NB4 (cell line): ENCODE measurements around the gene SLC9A6.

Experiments
- DNase-seq: peaks from one replicate; pipeline ENCODE4 v3.0.0; 2010; ENCODE audit warnings: low read depth
- H3K4me3 ChIP-seq: one replicate; pipeline ENCODE4 v1.5.1; 2011; ENCODE audit warnings: mild to moderate bottlenecking, low read depth, low read length, moderate library complexity
- MYC ChIP-seq: IDR thresholded peaks from 2 replicates; pipeline ENCODE4 v1.6.1; 2011; ENCODE audit warnings: low read depth, low read length
- POLR2A ChIP-seq: IDR thresholded peaks from 2 replicates; pipeline ENCODE4 v1.6.1; 2011; ENCODE audit warnings: mild to moderate bottlenecking; ENCODE audit not compliant: insufficient read length; ENCODE audit errors: extremely low read depth
- TF ChIP-seq, protein P1 (sequence below): IDR thresholded peaks from 2 replicates; pipeline ENCODE4 v1.6.1; 2011; ENCODE audit warnings: low read depth, low read length
- TF ChIP-seq, protein P2 (sequence below): IDR thresholded peaks from one replicate; pipeline ENCODE4 v1.5.1; 2012; ENCODE audit warnings: low read depth, low read length

Gene SLC9A6

DNA sequence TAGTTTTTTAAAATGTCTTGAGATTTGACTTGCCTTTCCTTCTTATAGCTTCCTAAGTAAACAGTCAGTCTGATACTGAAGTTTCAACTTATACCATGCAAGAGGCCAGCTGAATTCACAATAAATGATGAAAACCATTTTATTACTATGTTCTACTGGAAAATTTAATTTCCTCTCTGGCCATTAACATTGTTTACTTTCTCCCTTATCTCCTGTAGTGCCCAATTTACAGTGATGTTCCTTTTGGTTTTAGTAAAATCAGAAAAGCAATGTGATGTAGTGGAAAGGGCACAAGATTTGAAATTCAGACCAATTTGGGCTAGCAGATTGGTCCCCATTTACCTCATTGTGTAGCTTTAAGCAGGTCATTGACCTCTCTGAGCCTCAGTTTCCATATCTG is 54.2 kb downstream of the SLC9A6 start:
- no peak overlapping the region for H3K4me3 ChIP-seq
- TF ChIP-seq POLR2A (no peak), MYC (no peak)
- TF ChIP-seq, protein P1, sequence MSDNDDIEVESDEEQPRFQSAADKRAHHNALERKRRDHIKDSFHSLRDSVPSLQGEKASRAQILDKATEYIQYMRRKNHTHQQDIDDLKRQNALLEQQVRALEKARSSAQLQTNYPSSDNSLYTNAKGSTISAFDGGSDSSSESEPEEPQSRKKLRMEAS, result no peak
- TF ChIP-seq, protein P2, sequence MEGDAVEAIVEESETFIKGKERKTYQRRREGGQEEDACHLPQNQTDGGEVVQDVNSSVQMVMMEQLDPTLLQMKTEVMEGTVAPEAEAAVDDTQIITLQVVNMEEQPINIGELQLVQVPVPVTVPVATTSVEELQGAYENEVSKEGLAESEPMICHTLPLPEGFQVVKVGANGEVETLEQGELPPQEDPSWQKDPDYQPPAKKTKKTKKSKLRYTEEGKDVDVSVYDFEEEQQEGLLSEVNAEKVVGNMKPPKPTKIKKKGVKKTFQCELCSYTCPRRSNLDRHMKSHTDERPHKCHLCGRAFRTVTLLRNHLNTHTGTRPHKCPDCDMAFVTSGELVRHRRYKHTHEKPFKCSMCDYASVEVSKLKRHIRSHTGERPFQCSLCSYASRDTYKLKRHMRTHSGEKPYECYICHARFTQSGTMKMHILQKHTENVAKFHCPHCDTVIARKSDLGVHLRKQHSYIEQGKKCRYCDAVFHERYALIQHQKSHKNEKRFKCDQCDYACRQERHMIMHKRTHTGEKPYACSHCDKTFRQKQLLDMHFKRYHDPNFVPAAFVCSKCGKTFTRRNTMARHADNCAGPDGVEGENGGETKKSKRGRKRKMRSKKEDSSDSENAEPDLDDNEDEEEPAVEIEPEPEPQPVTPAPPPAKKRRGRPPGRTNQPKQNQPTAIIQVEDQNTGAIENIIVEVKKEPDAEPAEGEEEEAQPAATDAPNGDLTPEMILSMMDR, result no peak
- DNase-seq, result no peak

DNA sequence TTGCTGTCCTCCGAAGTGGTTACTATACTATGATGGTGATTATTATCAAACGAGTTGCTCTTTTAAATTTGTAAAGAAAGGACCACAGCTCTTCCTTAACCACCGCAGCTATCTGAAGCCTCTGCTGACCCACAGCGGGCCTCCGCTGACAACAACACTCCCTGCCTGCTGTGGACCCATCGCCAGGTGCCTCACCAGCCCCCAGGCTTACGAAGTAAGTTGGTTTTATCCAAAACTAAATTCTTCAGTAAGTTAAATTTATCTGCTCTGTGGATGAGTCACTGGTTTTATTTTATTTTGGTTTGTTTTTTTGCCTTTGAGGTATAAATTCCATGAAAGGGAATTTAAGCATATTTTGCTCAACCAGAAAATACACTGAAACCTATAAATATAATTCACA is 54.7 kb downstream of the SLC9A6 start:
- no peak for DNase-seq
- TF ChIP-seq POLR2A (no peak), MYC (no peak)
- TF ChIP-seq, protein P2, result no peak
- TF ChIP-seq, protein P1, result no peak
- H3K4me3 ChIP-seq, result no peak overlapping the region

DNA sequence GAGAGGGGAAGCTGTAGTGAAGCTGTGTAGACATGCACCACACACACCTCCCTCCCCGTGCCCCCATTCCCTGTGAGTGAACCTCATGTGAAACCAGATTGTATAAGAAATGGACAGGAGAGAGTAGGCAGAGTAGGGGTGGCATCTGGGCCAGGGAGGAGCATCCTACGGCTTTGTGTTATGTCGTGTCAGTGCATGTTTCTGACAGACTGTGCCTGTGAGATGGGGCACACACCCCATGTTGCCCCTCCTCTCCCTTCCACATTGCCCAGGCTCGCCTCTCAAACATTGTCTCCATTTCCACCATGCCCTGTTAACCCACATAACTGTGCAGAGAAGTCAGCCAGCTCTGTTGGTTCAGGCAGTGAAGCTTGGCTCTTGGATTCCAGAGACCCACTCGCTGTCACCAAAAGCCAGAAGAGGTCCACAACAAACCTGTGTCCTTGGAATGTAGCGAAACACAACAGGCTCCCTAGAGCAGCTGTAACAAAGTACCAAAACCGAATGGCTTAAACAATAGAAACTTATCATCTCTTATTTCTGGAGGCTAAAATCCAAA is 56.1 kb downstream of the SLC9A6 start:
- H3K4me3 ChIP-seq, result no peak overlapping the region
- no peak for DNase-seq
- TF ChIP-seq, protein P2, result no peak
- TF ChIP-seq MYC (no peak), POLR2A (no peak)
- TF ChIP-seq, protein P1, result no peak

DNA sequence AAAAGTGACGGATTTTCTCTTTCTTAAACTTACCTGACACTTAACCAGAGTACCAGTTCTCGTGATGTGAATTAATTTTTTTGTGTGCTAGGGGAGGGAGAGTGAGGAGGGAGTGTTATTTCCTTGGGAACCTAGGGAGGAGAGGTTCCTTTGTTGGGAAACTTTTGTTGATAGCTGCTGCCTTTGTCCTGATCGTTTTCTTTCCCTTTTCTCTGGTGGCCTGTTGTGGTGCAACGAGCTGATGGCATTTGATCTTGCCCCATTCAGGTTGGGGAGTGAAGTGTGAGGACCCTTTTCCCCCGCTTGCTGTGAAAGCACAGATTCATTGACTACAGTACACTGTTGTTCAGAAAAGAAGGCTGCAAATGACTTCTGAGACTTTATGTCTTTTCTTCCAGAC is 59.8 kb downstream of the SLC9A6 start:
- no peak for DNase-seq
- TF ChIP-seq POLR2A, result no peak
- TF ChIP-seq, protein P1, result no peak
- TF ChIP-seq, protein P2, result no peak
- TF ChIP-seq MYC, result no peak

DNA sequence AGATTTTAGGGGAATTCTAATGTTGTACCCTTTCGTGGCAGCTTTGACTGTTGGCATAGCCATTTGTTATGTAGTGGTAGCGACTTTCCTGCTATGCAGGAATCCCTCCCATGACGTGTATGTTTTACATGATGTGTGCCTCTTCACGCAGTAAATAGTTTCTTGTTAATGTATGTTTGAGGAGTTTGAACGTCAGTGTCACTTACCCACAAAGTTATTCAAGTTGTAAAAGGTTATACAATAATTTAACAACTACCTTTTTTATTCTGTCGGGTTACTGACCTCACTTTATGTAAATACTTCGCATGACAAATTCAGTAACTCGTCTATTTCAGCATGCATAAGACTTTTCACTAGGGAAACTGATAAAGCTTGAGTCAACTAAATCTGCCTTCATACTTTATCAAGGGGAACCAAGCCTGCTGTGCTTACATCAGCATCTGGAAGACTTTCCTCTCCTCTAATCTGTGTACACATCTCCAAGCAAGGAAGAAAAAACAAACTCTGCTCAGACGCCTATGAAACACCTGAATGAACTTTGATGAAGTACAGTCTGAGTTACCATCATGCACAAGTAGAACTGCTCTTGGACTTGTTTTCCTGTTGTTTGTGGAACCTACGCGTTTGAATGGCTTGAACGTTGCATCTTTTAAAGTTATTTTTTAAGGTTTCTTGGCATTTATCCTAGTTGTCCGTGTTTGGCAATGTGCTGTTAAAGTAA is 61.2 kb downstream of the SLC9A6 start:
- no peak for DNase-seq
- H3K4me3 ChIP-seq, result no peak overlapping the region
- TF ChIP-seq MYC (no peak), POLR2A (no peak)
- TF ChIP-seq, protein P1, result no peak
- TF ChIP-seq, protein P2, result no peak

More for the DNA sequence above, 59.8 kb downstream of the SLC9A6 start:
- H3K4me3 ChIP-seq, result no peak overlapping the region
